GM12878 (cell line): ENCODE measurements around the gene SEMA3D. TPM values are rescaled to one million over a fixed set of nuclear protein-coding genes. Genes with fewer than 3 reads are reported as not detected.

ENCODE experiments used
- ATAC-seq: fragments of 200-7000 bp; cut with Tn5 transposase; 3 replicates; pipeline ENCODE4 v1.9.1; 2020; ENCODE audit warnings: mild to moderate bottlenecking, moderate library complexity
- BruUV-seq: library from RNA; stranded (reverse); fragments of 400-500 nt; replicated peaks from 2 replicates; lab custom pipeline; 2021; lab: Mats Ljungman, UMichigan
- CTCF ChIA-PET: fragments of 300-600 bp; sonication (Branson Sonifier 250); formaldehyde crosslinking; extraction: SDS; loops from one replicate; lab custom pipeline; 2021; ENCODE audit warnings: inconsistent platforms; lab: Yijun Ruan, JAX
- POLR2A ChIA-PET: fragments of 350-600 bp; formaldehyde crosslinking; extraction: SDS; loops from one replicate; lab custom pipeline; 2021; ENCODE audit warnings: inconsistent platforms; lab: Charles Lee
- RAD21 ChIA-PET: fragments of 300-600 bp; sonication (Branson Sonifier 250); formaldehyde crosslinking; loops from one replicate; lab custom pipeline; 2023; ENCODE audit warnings: antibody characterized with exemption; ENCODE audit not compliant: unreplicated experiment; lab: Charles Lee
- SMC1A ChIA-PET: fragments of 300-600 bp; sonication (Branson Sonifier 250); formaldehyde crosslinking; loops from one replicate; lab custom pipeline; 2023; ENCODE audit not compliant: unreplicated experiment, uncharacterized antibody; lab: Charles Lee
- DNase-seq: peaks from one replicate; pipeline ENCODE4 v3.0.0-alpha.2; 2011; ENCODE audit warnings: low read depth, low spot score
- FAIRE-seq: peaks from 3 replicates; lab custom pipeline; 2011; peaks lifted over from hg19 to GRCh38; lab: Jason Lieb, UNC
- H2AFZ ChIP-seq: 2 replicates; pipeline ENCODE4 v1.6.0; 2011; ENCODE audit warnings: low read depth, low read length, control low read depth; ENCODE audit not compliant: control insufficient read depth
- H3K27ac ChIP-seq: 2 replicates; pipeline ENCODE4 v1.5.1; 2011; ENCODE audit warnings: control low read depth; ENCODE audit not compliant: control insufficient read depth, insufficient read depth
- H3K27me3 ChIP-seq, 2 experiments: replicated peaks in 1 of 2; 2 replicates each; pipeline versions ENCODE4 v1.6.0 to v1.6.1; 2011; ENCODE audit warnings: low read length in 1 of 2; ENCODE audit not compliant: control insufficient read depth in 2 of 2, insufficient read depth in 2 of 2
- H3K36me3 ChIP-seq, 2 experiments: 2 replicates each; pipeline ENCODE4 v1.5.1; 2011; ENCODE audit warnings: low read length in 1 of 2; ENCODE audit not compliant: control insufficient read depth in 2 of 2, insufficient read depth in 2 of 2
- H3K4me1 ChIP-seq: 2 replicates; pipeline ENCODE4 v1.6.1; 2011; ENCODE audit warnings: mild to moderate bottlenecking, low read length, moderate library complexity, mixed read lengths; ENCODE audit not compliant: control insufficient read depth, insufficient read depth
- H3K4me2 ChIP-seq: 2 replicates; pipeline ENCODE4 v1.6.0; 2011; ENCODE audit warnings: control low read depth; ENCODE audit not compliant: control insufficient read depth, insufficient read depth
- H3K4me3 ChIP-seq: fragments of 200-600 bp; sonication (generic); 2 replicates; pipeline ENCODE4 v1.5.1; 2016
- H3K79me2 ChIP-seq: 2 replicates; pipeline ENCODE4 v1.6.0; 2011; ENCODE audit warnings: low read length; ENCODE audit not compliant: control insufficient read depth, insufficient read depth
- H3K9ac ChIP-seq: 2 replicates; pipeline ENCODE4 v1.8.0; 2011; ENCODE audit warnings: low read length, control low read depth, mixed read lengths; ENCODE audit not compliant: control insufficient read depth, insufficient read depth
- H3K9me3 ChIP-seq: replicated peaks from 3 replicates; pipeline ENCODE4 v1.5.1; 2011; ENCODE audit warnings: mild to moderate bottlenecking, low read length; ENCODE audit not compliant: control insufficient read depth, insufficient read depth
- H4K20me1 ChIP-seq: 2 replicates; pipeline ENCODE4 v1.6.0; 2011; ENCODE audit not compliant: control insufficient read depth, insufficient read depth
- CEBPB ChIP-seq, 2 experiments: fragments of 150-350 bp in 1 of 2; IDR thresholded peaks; 2 replicates each; pipeline ENCODE4 v1.6.1; 2012 to 2014; ENCODE audit warnings: low read depth in 2 of 2, low read length in 2 of 2, borderline replicate concordance in 1 of 2, inconsistent platforms in 1 of 2
- EGR1 ChIP-seq, 2 experiments: IDR thresholded peaks; 1 replicate in 1 of 2; 2 replicates in 1 of 2; pipeline ENCODE4 v1.6.1; 2011 to 2012; ENCODE audit warnings: low read depth in 2 of 2, low read length in 2 of 2, borderline replicate concordance in 1 of 2, mild to moderate bottlenecking in 1 of 2, moderate library complexity in 1 of 2
- HDAC2 ChIP-seq: fragments of 200-600 bp; sonication (generic); IDR thresholded peaks from 2 replicates; pipeline ENCODE4 v1.6.1; 2017
- IKZF1 ChIP-seq: fragments of 450-650 bp; conservative IDR thresholded peaks from 2 replicates; pipeline ENCODE4 v1.6.1; 2017; ENCODE audit warnings: antibody characterized with exemption, mild to moderate bottlenecking
- RCOR1 ChIP-seq: conservative IDR thresholded peaks from 2 replicates; pipeline ENCODE4 v1.6.1; 2012; ENCODE audit warnings: low read depth, low read length, improper control_type of control experiment
- TCF7 ChIP-seq: IDR thresholded peaks from 2 replicates; pipeline ENCODE4 v1.6.1; 2014; ENCODE audit warnings: antibody characterized with exemption, borderline replicate concordance
- ZNF274 ChIP-seq: IDR thresholded peaks from one replicate; pipeline ENCODE4 v1.8.0; 2011; ENCODE audit not compliant: insufficient read length, insufficient read depth
- ZNF384 ChIP-seq: IDR thresholded peaks from 2 replicates; pipeline ENCODE4 v1.6.1; 2012; ENCODE audit warnings: low read depth, mild to moderate bottlenecking, low read length, improper control_type of control experiment, borderline replicate concordance
- in situ Hi-C: fragments of 300-500 bp; cut with MboI; formaldehyde crosslinking; loops from 9 replicates; pipeline ENCODE4 v1.14.3; 2018; ENCODE audit warnings: mixed read lengths
- intact Hi-C: fragments of 100-400 bp; cut with micrococcal nuclease; formaldehyde crosslinking; loops from one replicate; pipeline ENCODE4 v1.14.2; 2022; ENCODE audit not compliant: unreplicated experiment
- polyA plus RNA-seq, 11 experiments: library from polyadenylated mRNA; depleted of rRNA in 4 of 11; unstranded in 6 of 11; stranded (reverse) in 5 of 11; fragments of >200 nt; fragmentation: Nextera tagmentation in 4 of 11; fragmentation: Illumina TruSeq in 1 of 11; extraction: Ambion mirVana in 4 of 11; extraction: Trizol in 1 of 11; gene quantifications; 1 replicate in 1 of 11; 2 replicates in 10 of 11; pipeline versions ENCODE4 v1.2.1 to v1.2.3, GENCODE V29; 2011 to 2016; ENCODE audit warnings: inconsistent platforms in 2 of 11, missing spikeins in 2 of 11, low read depth in 1 of 11
- total RNA-seq, 4 experiments: library from RNA; depleted of rRNA in 3 of 4; stranded (reverse); fragments of >200 nt in 3 of 4; fragmentation: Illumina TruSeq in 1 of 4; extraction: Trizol in 1 of 4; gene quantifications; 2 replicates each; pipeline versions ENCODE4 v1.2.1 to v1.2.3, GENCODE V29; 2013 to 2021

Gene SEMA3D
- total and polyA plus RNA-seq, 10 of the 15 experiments (the other 5 are each of a cell fraction or from before 2014, with no cell fraction given) = 0.04 TPM; not detected in 9

- TF ChIP-seq CEBPB (IDR thresholded peaks at IDR 0.05; ENCODE audit: borderline replicate concordance in 1 of 2, low read depth in 2 of 2, low read length in 2 of 2) = no peak
Observed at GRCh38 chr7:85055196-85055595, 131.7 kb downstream of the SEMA3D start (continued).

- Histone ChIP-seq H3K9ac (no peak overlapping the region), H2AFZ (no peak overlapping the region), H3K4me3 (no peak overlapping the region), H3K4me1 (no peaks in the 10 kb centered on the region)
- SMC1A ChIA-PET = interaction anchor here (1.8 kb wide), 1 partner anchor 28 kb away, joined by 4 read pairs; no protein-coding TSS in a partner anchor
- no peak for DNase-seq
- BruUV-seq = no TSS peak
- in situ Hi-C loops = no loop called here
- TF ChIP-seq TCF7 = no peak
- no peak for TF ChIP-seq ZNF384
- no peak for TF ChIP-seq HDAC2
- TF ChIP-seq IKZF1 = no peak
- TF ChIP-seq ZNF274 = no peak
- no peak for TF ChIP-seq EGR1 (IDR thresholded peaks at IDR 0.05; ENCODE audit: borderline replicate concordance in 1 of 2, low read depth in 2 of 2, low read length in 2 of 2)
- TF ChIP-seq RCOR1 = no peak
- TF ChIP-seq, all 136 proteins: peak for 0
- POLR2A ChIA-PET = no interaction called here
- intact Hi-C loops = no loop called here
- H3K9me3 ChIP-seq = no peaks in the 10 kb centered on the region
- H4K20me1 ChIP-seq = no peaks in the 10 kb centered on the region
- no peak overlapping the region for H3K27ac ChIP-seq
- no peak overlapping the region for H3K4me2 ChIP-seq
- H3K36me3 ChIP-seq = no peaks in the 10 kb centered on the region
- ATAC-seq (no peak), FAIRE-seq (no peak)
- RAD21 ChIA-PET = no interaction called here
- H3K79me2 ChIP-seq = no peaks in the 10 kb centered on the region
- CTCF ChIA-PET = interaction anchor here (0.7 to 2.9 kb wide), 3 partner anchors 15 to 499 kb away, joined by 3 to 9 read pairs (median 3); no protein-coding TSS in a partner anchor
- no peaks in the 10 kb centered on the region; a peak in 1 of 4 replicates for H3K27me3 ChIP-seq
Observed at GRCh38 chr7:85054306-85054705, 132.6 kb downstream of the SEMA3D start.
